Liver (tissue), 9 donors: ENCODE results near the gene ZIC2. TPM values are rescaled to one million over a fixed set of nuclear protein-coding genes. Genes with fewer than 3 reads are reported as not detected.
"Not testable (repeated sequence)": the region's sequence is repeated elsewhere in the genome, so short reads cannot be mapped to it uniquely, and the experiment has no call there.

Experiments used
- DNase-seq: peaks from one replicate; pipeline ENCODE4 v3.0.0-alpha.2; 2017; ENCODE audit warnings: low spot score
- H3K27ac ChIP-seq, 2 donors: one replicate each; pipeline ENCODE4 v1.7.0; 2013; ENCODE audit warnings: inconsistent platforms in 2 of 2, low read length in 2 of 2, control low read depth in 1 of 2, low read depth in 1 of 2, mild to moderate bottlenecking in 1 of 2
- H3K27me3 ChIP-seq, 4 donors: one replicate each; pipeline versions ENCODE4 v1.6.1 to v1.7.0; 2013; ENCODE audit warnings: low read length in 3 of 4, inconsistent platforms in 1 of 4, mild to moderate bottlenecking in 1 of 4, moderate library complexity in 1 of 4; ENCODE audit not compliant: control insufficient read depth in 4 of 4, insufficient read depth in 4 of 4
- H3K36me3 ChIP-seq, 4 donors: one replicate each; pipeline versions ENCODE4 v1.6.1 to v1.7.0; 2013; ENCODE audit warnings: low read length in 3 of 4, mild to moderate bottlenecking in 3 of 4, low read depth in 1 of 4, moderate library complexity in 1 of 4; ENCODE audit not compliant: control insufficient read depth in 4 of 4, insufficient read depth in 3 of 4
- H3K4me1 ChIP-seq, 4 donors: one replicate each; pipeline versions ENCODE4 v1.6.1 to v1.7.0; 2013; ENCODE audit warnings: low read length in 3 of 4, mild to moderate bottlenecking in 3 of 4, moderate library complexity in 1 of 4; ENCODE audit not compliant: control insufficient read depth in 4 of 4, insufficient read depth in 4 of 4
- H3K4me3 ChIP-seq, 3 donors: one replicate each; pipeline versions ENCODE4 v1.6.1 to v1.7.0; 2013; ENCODE audit warnings: low read length in 3 of 3, control low read depth in 1 of 3, low read depth in 1 of 3, mild to moderate bottlenecking in 1 of 3
- H3K9ac ChIP-seq, 2 donors: one replicate each; pipeline ENCODE4 v1.7.0; 2013; ENCODE audit warnings: low read length in 2 of 2, mild to moderate bottlenecking in 2 of 2, moderate library complexity in 2 of 2, control low read depth in 1 of 2, low read depth in 1 of 2
- H3K9me3 ChIP-seq, 4 donors: one replicate each; pipeline versions ENCODE4 v1.6.1 to v1.7.0; 2013; ENCODE audit warnings: low read length in 3 of 4; ENCODE audit not compliant: control insufficient read depth in 4 of 4
- ATF3 ChIP-seq: IDR thresholded peaks from 2 replicates; pipeline ENCODE4 v1.6.1; 2016; ENCODE audit warnings: antibody characterized with exemption
- CTCF ChIP-seq: fragments of 150-350 bp; IDR thresholded peaks from 2 replicates; pipeline ENCODE4 v1.5.1; 2017; ENCODE audit warnings: improper control_type of control experiment, low read depth, low read length; ENCODE audit not compliant: missing input control
- EGR1 ChIP-seq, 2 donors: IDR thresholded peaks; 2 replicates each; pipeline ENCODE4 v1.6.1; 2016 to 2018; ENCODE audit warnings: antibody characterized with exemption in 2 of 2, low read depth in 2 of 2
- FOXA1 ChIP-seq: IDR thresholded peaks from 2 replicates; pipeline ENCODE4 v1.6.1; 2016; ENCODE audit warnings: antibody characterized with exemption
- FOXA2 ChIP-seq: IDR thresholded peaks from 2 replicates; pipeline ENCODE4 v1.6.1; 2016; ENCODE audit warnings: antibody characterized with exemption
- GABPA ChIP-seq, 2 donors: IDR thresholded peaks in 1 of 2; conservative IDR thresholded peaks in 1 of 2; 2 replicates each; pipeline ENCODE4 v1.6.1; 2016; ENCODE audit warnings: antibody characterized with exemption in 2 of 2, mild to moderate bottlenecking in 1 of 2, moderate library complexity in 1 of 2
- HNF4A ChIP-seq, 2 donors: conservative IDR thresholded peaks; 2 replicates each; pipeline ENCODE4 v1.6.1; 2016; ENCODE audit warnings: antibody characterized with exemption in 2 of 2, mild to moderate bottlenecking in 2 of 2
- HNF4G ChIP-seq: IDR thresholded peaks from 2 replicates; pipeline ENCODE4 v1.6.1; 2016; ENCODE audit warnings: antibody characterized with exemption
- JUND ChIP-seq, 2 donors: IDR thresholded peaks; 2 replicates each; pipeline ENCODE4 v1.6.1; 2016; ENCODE audit warnings: antibody characterized with exemption in 2 of 2
- MAX ChIP-seq: IDR thresholded peaks from 2 replicates; pipeline ENCODE4 v1.6.1; 2016; ENCODE audit warnings: antibody characterized with exemption
- NR2F2 ChIP-seq: IDR thresholded peaks from 2 replicates; pipeline ENCODE4 v1.6.1; 2016; ENCODE audit warnings: antibody characterized with exemption
- RAD21 ChIP-seq, 2 donors: IDR thresholded peaks; 2 replicates each; pipeline ENCODE4 v1.6.1; 2016; ENCODE audit warnings: antibody characterized with exemption in 2 of 2, mild to moderate bottlenecking in 2 of 2
- REST ChIP-seq: IDR thresholded peaks from 2 replicates; pipeline ENCODE4 v1.6.1; 2016; ENCODE audit warnings: antibody characterized with exemption, mild to moderate bottlenecking
- RXRA ChIP-seq, 2 donors: IDR thresholded peaks; 2 replicates each; pipeline ENCODE4 v1.6.1; 2017 to 2018; ENCODE audit warnings: antibody characterized with exemption in 2 of 2, mild to moderate bottlenecking in 1 of 2
- SP1 ChIP-seq: IDR thresholded peaks from 2 replicates; pipeline ENCODE4 v1.6.1; 2018; ENCODE audit warnings: antibody characterized with exemption, mild to moderate bottlenecking
- TAF1 ChIP-seq: conservative IDR thresholded peaks from 2 replicates; pipeline ENCODE4 v1.6.1; 2016; ENCODE audit warnings: antibody characterized with exemption, mild to moderate bottlenecking
- YY1 ChIP-seq: IDR thresholded peaks from 2 replicates; pipeline ENCODE4 v1.6.1; 2016; ENCODE audit warnings: antibody characterized with exemption, mild to moderate bottlenecking
- ZBTB33 ChIP-seq: IDR thresholded peaks from 2 replicates; pipeline ENCODE4 v1.6.1; 2016; ENCODE audit warnings: antibody characterized with exemption
- WGBS: extraction: QIAGEN DNeasy Blood & Tissue Kit; methylation state at CpG from one replicate; pipeline ENCODE4 v1.1.7; 2013; 5-methylcytosine and 5-hydroxymethylcytosine counted together
- polyA plus RNA-seq, 2 donors: library from polyadenylated mRNA; stranded (reverse) in 1 of 2; unstranded in 1 of 2; fragments of 200-250 nt in 1 of 2; fragments of >200 nt in 1 of 2; fragmentation: Nextera tagmentation in 1 of 2; extraction: Ambion mirVana in 1 of 2; gene quantifications; one replicate each; pipeline versions ENCODE4 v1.2.1 to v1.2.3, GENCODE V29; 2013 to 2015
- total RNA-seq, 2 donors: library from RNA; depleted of rRNA; stranded (reverse); fragments of >200 nt; gene quantifications; one replicate each; pipeline ENCODE4 v1.2.3, GENCODE V29; 2014
- donor health status: healthy.
- donor health status: healthy.
- donor health status: healthy.
- donor health status: healthy.
- donor health status: healthy.

The ZIC2 gene
- total and polyA plus RNA-seq, 4 donors: not detected

GRCh38 chr13:99945515-99945914 lies 36.1 kb upstream of the ZIC2 start:
- not testable (repeated sequence) for DNase-seq, H3K9me3 ChIP-seq, H3K4me3 ChIP-seq, H3K27me3 ChIP-seq, H3K36me3 ChIP-seq, H3K27ac ChIP-seq, H3K9ac ChIP-seq
- 95% methylated on average over 2 of the region's 2 CpGs for WGBS
- H3K4me1 ChIP-seq: peaks cover 8 to 13% (median 11%) of the 10 kb centered on the region in 4 donors

GRCh38 chr13:99947666-99948065 lies 33.9 kb upstream of the ZIC2 start:
- no peaks in the 10 kb centered on the region for H3K27me3 ChIP-seq
- no peak overlapping the region for H3K4me3 ChIP-seq
- no peaks in the 10 kb centered on the region for H3K9me3 ChIP-seq
- DNase-seq: no peak
- TF ChIP-seq EGR1 (IDR thresholded peaks at IDR 0.05; ENCODE audit: low read depth in 2 of 2) (no peak), FOXA2 (no peak), JUND (IDR thresholded peaks at IDR 0.05) (no peak), ATF3 (no peak), HNF4G (no peak), SP1 (no peak), HNF4A (conservative IDR thresholded peaks at IDR 0.05) (no peak), TAF1 (no peak), CTCF (no peak), ZBTB33 (no peak), FOXA1 (no peak), NR2F2 (no peak), YY1 (no peak), RAD21 (IDR thresholded peaks at IDR 0.05) (no peak), GABPA (IDR thresholded peaks at IDR 0.05 in 1 of 2, conservative IDR thresholded peaks at IDR 0.05 in 1 of 2) (no peak), RXRA (IDR thresholded peaks at IDR 0.05) (no peak), MAX (no peak), REST (no peak)
- WGBS: 89% methylated on average over 2 of the region's 2 CpGs
- H3K4me1 ChIP-seq: no peaks in the 10 kb centered on the region
- no peak overlapping the region for H3K9ac ChIP-seq
- H3K36me3 ChIP-seq: no peaks in the 10 kb centered on the region
- H3K27ac ChIP-seq: no peak overlapping the region
